HUES6 (cell line): ENCODE measurements around the gene MARK2.
A peak's percentile ranks its signal among the peaks of the same experiment; 100 is the strongest.

ENCODE experiments used
- H3K27ac ChIP-seq: 2 replicates; pipeline ENCODE4 v1.7.0; 2013; ENCODE audit warnings: low read depth, mild to moderate bottlenecking, low read length, inconsistent platforms
- H3K27me3 ChIP-seq: 2 replicates; pipeline ENCODE4 v1.6.1; 2013; ENCODE audit warnings: low read length; ENCODE audit not compliant: control insufficient read depth, insufficient read depth
- H3K36me3 ChIP-seq: 2 replicates; pipeline ENCODE4 v1.6.1; 2013; ENCODE audit warnings: low read length; ENCODE audit not compliant: control insufficient read depth, insufficient read depth
- H3K4me1 ChIP-seq: 2 replicates; pipeline ENCODE4 v1.6.1; 2013; ENCODE audit warnings: low read length; ENCODE audit not compliant: control insufficient read depth, insufficient read depth
- H3K4me3 ChIP-seq: 2 replicates; pipeline ENCODE4 v1.5.1; 2013; ENCODE audit warnings: low read depth, low read length
- H3K9ac ChIP-seq: one replicate; pipeline ENCODE4 v1.6.1; 2013; ENCODE audit warnings: mild to moderate bottlenecking, low read length
- H3K9me3 ChIP-seq: 2 replicates; pipeline ENCODE4 v1.6.1; 2013; ENCODE audit warnings: low read depth, low read length; ENCODE audit not compliant: control insufficient read depth, insufficient read depth

MARK2 gene

DNA sequence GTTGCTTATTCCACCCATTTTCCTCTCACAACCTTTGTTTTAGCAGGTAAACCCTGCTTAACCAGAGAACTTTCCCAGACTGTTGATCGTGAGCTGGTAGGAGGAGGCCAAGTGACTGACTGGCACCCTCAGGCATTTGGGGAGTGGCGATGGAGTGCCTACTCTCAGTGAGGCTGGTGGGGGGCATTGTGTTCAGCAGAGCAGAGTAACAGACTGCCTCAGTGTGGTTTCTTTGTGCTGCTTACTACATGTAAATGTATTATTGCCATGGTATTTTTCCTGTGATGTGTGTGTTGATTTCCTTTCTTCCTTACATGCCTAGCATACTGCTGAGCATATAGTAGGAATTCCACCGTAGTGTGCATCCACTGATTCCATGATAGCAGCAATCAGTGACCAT, 2.6 kb downstream of the MARK2 start:
- Histone ChIP-seq H3K4me1 (peaks cover 62% of the 10 kb centered on the region), H3K36me3 (peaks cover 3% of the 10 kb centered on the region; the same call in 1 of the 2 replicates), H3K9me3 (no peaks in the 10 kb centered on the region), H3K27ac (no peak overlapping the region), H3K4me3 (peak overlapping the region; percentile 76), H3K9ac (peak overlapping the region; percentile 79), H3K27me3 (no peaks in the 10 kb centered on the region)

DNA sequence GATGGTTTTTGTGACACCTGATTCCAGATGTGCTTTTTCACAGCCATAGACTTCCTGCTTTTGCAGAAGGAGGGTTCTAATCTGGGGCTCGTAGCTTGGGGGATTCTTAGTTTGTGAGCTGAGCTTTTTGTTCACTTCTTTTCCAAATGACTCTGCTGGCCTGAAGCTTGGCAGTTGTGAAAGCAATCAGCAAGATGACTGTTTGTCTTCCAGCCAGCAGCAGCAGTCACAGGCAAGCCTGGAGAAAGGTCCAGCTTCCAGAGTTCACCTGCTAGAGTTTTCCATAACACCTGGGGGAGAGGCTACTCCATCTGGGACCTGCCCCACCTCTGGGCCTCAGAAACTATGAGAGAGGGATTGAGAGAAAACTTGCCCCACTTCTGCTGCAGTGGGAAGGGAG, 4.1 kb downstream of the MARK2 start:
- H3K4me1 ChIP-seq, result peaks cover 67% of the 10 kb centered on the region
- peak overlapping the region; percentile 15 for H3K9ac ChIP-seq
- H3K4me3 ChIP-seq, result 0 out of 2 replicates have a peak overlapping the region, but pooled peaks have one; percentile 6
- no peaks in the 10 kb centered on the region for H3K9me3 ChIP-seq
- H3K36me3 ChIP-seq, result peaks cover 3% of the 10 kb centered on the region; the same call in 1 of the 2 replicates
- no peak overlapping the region; the same call in 1 of the 2 replicates for H3K27ac ChIP-seq
- H3K27me3 ChIP-seq, result no peaks in the 10 kb centered on the region

DNA sequence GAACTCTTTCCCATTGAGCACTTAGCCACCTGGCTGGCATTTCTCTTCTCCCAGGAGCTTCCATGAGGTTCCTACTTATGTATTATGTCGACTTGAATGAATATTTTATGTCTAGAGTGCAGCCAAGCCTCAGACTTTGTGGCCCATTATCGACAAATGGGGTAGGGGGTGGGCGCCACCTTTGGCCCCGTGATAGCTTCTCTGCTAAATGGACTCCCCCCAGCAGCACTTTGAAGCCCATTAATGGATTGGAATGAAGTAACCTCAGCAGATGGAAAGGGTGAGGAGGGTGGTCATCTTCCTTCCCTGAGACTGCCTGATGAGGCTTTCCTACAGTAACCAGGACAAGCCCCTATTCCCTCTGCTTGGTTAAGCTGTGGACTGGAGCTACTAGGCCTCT, 5.9 kb downstream of the MARK2 start:
- peaks cover 3% of the 10 kb centered on the region; the same call in 1 of the 2 replicates for H3K36me3 ChIP-seq
- H3K27ac ChIP-seq, result 0 out of 2 replicates have a peak overlapping the region, but pooled peaks have one; percentile 28
- H3K4me1 ChIP-seq, result peaks cover 64% of the 10 kb centered on the region

DNA sequence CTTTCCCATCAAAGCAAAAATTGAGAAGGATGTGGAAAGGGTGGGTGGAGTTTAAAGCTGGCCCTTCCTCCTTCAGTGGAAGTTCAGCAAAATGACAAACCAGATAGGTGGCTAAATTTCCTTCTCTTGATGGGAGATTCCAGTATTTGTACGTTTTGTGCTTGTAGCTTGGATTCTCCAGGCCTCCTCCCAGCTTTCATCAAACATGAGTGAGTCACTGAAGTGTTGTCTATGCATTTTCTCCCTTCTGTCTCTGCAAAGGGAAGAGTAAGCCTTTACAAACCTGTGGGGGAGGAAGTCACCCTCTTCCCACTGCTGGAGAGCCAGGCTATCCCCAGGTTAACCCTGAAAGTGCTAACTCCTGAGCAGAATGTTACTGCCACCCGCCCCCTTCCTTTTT, 6.4 kb downstream of the MARK2 start:
- no peaks in the 10 kb centered on the region for H3K27me3 ChIP-seq
- no peak overlapping the region for H3K4me3 ChIP-seq
- H3K36me3 ChIP-seq, result peaks cover 3% of the 10 kb centered on the region; the same call in 1 of the 2 replicates
- H3K9me3 ChIP-seq, result no peaks in the 10 kb centered on the region
- peaks cover 63% of the 10 kb centered on the region for H3K4me1 ChIP-seq
- no peak overlapping the region for H3K9ac ChIP-seq
- H3K27ac ChIP-seq, result 0 out of 2 replicates have a peak overlapping the region, but pooled peaks have one; percentile 28

More for the DNA sequence above, 5.9 kb downstream of the MARK2 start:
- Histone ChIP-seq H3K9ac (no peak overlapping the region), H3K9me3 (no peaks in the 10 kb centered on the region), H3K27me3 (no peaks in the 10 kb centered on the region), H3K4me3 (no peak overlapping the region)

DNA sequence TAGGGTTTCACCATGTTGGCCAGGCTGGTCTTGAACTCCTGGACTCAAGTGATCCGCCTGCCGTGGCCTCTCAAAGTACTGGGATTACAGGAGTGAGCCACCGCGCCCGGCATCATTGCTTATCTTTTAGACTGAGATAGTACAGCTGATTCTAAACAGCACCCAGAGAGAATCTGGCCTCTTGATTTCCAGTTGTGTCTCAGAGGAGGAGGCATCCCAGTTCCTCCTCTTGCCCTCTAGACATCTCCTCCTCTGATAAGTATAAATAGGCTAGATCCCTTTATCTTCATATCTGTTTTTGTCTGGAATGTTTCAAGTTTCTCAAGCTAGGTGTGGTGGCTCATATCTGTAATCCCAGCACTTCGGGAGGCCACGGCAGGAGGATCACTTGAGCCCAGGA, 7.0 kb downstream of the MARK2 start:
- Histone ChIP-seq H3K9ac (no peak overlapping the region), H3K27me3 (no peaks in the 10 kb centered on the region), H3K4me1 (peaks cover 59% of the 10 kb centered on the region), H3K4me3 (no peak overlapping the region), H3K9me3 (no peaks in the 10 kb centered on the region), H3K27ac (no peak overlapping the region), H3K36me3 (peaks cover 3% of the 10 kb centered on the region; the same call in 1 of the 2 replicates)

DNA sequence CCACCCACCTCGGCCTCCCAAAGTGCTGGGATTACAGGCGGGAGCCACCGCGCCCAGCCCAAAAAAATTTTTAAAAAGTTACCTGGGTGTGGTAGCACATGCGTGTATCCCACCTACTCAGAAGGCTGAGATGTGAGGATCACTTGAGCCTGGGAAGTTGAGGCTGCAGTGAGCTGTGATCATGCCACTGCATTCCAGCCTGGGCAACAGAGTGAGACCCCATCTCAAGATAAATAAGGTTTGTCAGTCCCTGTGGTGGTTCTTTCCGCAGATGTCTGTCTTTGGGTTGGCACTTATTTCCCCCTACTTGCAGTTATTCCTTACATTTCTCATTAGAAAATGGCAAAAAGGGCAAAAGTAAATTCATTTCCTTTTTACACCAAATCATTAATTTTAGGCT, 8.0 kb downstream of the MARK2 start:
- Histone ChIP-seq H3K27me3 (no peaks in the 10 kb centered on the region), H3K4me1 (peaks cover 52% of the 10 kb centered on the region), H3K36me3 (peaks cover 3% of the 10 kb centered on the region; the same call in 1 of the 2 replicates), H3K9ac (no peak overlapping the region), H3K9me3 (no peaks in the 10 kb centered on the region), H3K4me3 (no peak overlapping the region; the same call in 1 of the 2 replicates), H3K27ac (no peak overlapping the region)

DNA sequence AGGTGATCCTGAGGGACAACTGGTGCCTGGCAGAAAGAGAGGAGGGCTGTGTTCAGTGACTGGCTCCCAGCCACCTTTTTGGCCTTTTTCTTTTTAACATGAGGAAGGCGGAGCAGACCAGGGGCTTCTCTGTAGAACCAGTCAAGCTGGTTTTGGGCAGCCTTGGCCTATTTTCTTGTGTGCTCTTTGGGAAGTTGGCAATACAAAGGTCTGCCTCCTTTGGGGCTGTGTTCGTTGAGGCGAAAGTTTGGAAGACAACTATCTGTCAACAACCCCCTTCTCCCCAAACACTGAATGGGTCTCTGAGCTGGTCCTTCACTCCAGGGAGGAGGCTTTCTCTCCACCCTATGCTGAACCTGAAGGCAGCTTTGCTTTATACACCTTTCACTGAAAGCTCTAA, 8.5 kb downstream of the MARK2 start:
- Histone ChIP-seq H3K4me3 (peak overlapping the region; percentile 37; the same call in 1 of the 2 replicates), H3K9ac (peak overlapping the region; percentile 40), H3K36me3 (peaks cover 3% of the 10 kb centered on the region; the same call in 1 of the 2 replicates), H3K9me3 (no peaks in the 10 kb centered on the region), H3K27ac (0 out of 2 replicates have a peak overlapping the region, but pooled peaks have one; percentile 33), H3K4me1 (peaks cover 49% of the 10 kb centered on the region), H3K27me3 (no peaks in the 10 kb centered on the region)

DNA sequence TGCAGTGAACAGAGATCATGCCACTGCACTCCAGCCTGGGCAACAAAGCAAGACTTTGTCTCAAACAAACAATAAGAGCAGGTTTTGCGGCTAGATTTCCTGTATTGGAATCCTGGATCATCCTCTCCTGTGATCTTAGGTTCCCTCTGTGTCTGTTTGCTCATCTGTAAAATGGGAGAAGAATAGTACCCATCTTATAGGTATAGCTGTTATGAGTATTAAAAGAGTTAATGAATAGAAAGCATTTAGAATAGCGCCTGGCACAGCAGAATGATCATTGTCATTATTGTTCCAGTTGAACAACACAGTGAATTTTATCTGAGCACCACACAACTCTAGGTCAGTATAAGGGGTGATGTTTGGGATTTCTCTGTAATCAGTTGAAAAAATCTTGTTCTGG, 10.8 kb downstream of the MARK2 start:
- Histone ChIP-seq H3K27ac (no peak overlapping the region), H3K27me3 (no peaks in the 10 kb centered on the region), H3K4me3 (no peak overlapping the region), H3K36me3 (peaks cover 7% of the 10 kb centered on the region), H3K9me3 (no peaks in the 10 kb centered on the region), H3K4me1 (peaks cover 29% of the 10 kb centered on the region), H3K9ac (no peak overlapping the region)

DNA sequence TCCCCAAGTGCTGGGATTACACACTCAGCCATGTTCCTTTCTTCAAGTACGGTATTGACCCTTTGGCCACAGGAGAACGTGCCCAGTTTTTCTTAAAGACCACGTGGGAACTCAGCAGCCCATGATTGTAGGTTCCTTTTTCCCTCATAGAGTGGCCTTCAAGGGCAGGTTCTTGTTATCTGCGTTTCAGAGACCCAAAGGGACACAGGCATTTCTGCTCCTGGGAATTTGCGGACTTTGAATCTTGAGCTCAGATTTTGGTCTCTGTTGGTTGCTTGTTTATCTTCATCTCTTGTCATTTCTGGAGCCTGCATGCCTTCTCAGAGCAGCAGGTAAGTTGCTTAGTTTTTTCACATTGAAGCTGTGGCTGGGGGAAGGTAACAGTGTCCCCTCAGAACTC, 12.0 kb downstream of the MARK2 start:
- Histone ChIP-seq H3K9ac (no peak overlapping the region), H3K36me3 (peaks cover 13% of the 10 kb centered on the region), H3K27ac (no peak overlapping the region), H3K4me3 (no peak overlapping the region), H3K9me3 (no peaks in the 10 kb centered on the region), H3K4me1 (peaks cover 19% of the 10 kb centered on the region), H3K27me3 (no peaks in the 10 kb centered on the region)

DNA sequence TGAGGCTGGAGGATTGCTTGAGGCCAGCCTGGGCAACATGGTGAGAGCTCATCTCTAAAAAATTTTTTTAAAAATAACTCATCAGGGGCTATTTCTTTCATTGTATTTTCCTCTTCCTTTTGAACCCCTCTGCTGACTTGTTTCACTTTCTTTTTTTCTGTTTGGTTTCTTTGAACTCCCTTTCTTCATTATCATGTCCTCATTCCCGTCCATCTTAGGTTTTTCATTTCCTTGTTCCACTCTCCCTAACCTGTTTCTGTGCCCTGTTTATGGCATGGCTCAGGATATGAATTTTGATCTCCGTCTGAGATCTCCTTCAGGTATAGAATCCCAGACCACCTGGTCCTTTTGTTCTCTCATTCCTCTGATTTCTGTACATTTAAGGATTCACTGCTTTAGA, 12.5 kb downstream of the MARK2 start:
- Histone ChIP-seq H3K9ac (no peak overlapping the region), H3K36me3 (peaks cover 13% of the 10 kb centered on the region), H3K27me3 (no peaks in the 10 kb centered on the region), H3K4me3 (no peak overlapping the region), H3K4me1 (peaks cover 19% of the 10 kb centered on the region), H3K27ac (no peak overlapping the region), H3K9me3 (no peaks in the 10 kb centered on the region)

DNA sequence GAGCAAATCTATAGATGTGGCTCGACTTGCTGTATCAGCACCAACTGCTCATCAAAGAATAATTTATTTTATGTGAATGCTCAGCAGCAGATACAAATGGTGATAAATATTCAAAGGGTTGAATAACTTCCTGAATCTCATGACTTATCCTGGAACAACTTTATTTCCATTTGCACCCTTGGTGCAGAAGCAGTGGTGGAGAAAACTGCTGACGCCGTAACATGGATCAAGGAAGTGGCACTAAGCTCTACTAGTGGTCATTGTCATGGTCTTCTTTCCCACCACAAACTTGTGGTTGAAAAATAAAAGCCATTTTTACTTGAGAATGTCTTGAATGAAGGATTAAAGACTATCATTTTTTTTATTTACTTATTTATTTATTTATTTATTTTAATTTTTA, 14.6 kb downstream of the MARK2 start:
- Histone ChIP-seq H3K36me3 (peaks cover 13% of the 10 kb centered on the region), H3K9ac (no peak overlapping the region), H3K27ac (no peak overlapping the region), H3K9me3 (no peaks in the 10 kb centered on the region), H3K4me1 (0 out of 2 replicates have a peak, but pooled peaks cover 5% of the 10 kb centered on the region), H3K27me3 (no peaks in the 10 kb centered on the region), H3K4me3 (no peak overlapping the region)
